Stimulated activated CD8-positive, alpha-beta memory T cell treated with anti-CD3 and anti-CD28 coated beads, Interleukin-12 subunit alpha, Interleukin-12 subunit beta, amount 100 ng/mL, for 24 hours (primary cell): Measurements from ENCODE around the gene MUC2.

ENCODE experiments used
- DNase-seq: peaks from one replicate; pipeline ENCODE4 v3.0.0-alpha.2; 2020; ENCODE audit errors: extremely low read depth

Gene MUC2

DNA sequence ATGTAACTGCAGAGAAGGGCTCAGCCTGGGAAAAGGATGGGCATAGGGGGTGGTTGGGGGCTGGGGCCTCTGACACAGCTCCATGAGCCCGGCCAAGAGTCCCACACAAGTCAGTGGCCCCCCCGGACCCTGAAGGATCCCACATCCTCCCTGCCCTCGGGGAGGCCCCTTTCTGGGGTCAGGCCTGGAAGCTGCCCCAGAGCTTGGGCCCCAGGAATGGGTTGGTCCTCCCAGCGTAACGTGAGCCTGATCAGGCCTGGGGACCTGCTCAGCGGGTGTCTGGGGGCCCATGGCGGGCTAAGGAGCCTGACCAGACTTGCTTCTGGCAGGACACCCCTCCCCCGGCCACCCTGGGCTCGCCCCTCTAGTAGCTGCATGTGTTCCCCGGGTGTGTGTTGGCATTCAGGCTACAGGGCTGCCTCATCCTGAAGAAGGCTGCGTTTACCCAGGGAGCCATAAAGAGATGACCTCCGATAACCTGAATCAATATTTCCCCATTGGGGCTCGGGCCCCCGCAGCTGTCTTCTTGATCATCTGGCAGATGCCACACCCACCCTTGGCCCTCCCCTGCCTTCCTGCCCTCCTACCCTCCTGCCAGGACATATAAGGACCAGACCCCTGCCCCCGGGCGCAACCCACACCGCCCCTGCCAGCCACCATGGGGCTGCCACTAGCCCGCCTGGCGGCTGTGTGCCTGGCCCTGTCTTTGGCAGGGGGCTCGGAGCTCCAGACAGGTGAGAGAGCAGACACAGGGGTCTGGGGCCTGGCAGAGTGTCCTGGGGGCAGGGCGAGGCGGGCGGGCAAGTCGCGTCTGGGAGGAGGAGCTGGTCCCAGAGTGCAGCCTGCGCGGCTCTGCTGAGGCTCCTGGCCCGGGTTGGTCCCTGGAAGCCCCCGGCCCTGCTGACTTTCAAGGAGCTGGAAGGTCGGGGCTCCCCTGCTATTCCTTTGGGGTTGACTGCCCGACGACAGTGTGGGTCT lies at the start of gene MUC2:
Gene MUC2 (plus strand): TSS at position 631 of the 978 bp plus-strand sequence.
- no peak for DNase-seq

DNA sequence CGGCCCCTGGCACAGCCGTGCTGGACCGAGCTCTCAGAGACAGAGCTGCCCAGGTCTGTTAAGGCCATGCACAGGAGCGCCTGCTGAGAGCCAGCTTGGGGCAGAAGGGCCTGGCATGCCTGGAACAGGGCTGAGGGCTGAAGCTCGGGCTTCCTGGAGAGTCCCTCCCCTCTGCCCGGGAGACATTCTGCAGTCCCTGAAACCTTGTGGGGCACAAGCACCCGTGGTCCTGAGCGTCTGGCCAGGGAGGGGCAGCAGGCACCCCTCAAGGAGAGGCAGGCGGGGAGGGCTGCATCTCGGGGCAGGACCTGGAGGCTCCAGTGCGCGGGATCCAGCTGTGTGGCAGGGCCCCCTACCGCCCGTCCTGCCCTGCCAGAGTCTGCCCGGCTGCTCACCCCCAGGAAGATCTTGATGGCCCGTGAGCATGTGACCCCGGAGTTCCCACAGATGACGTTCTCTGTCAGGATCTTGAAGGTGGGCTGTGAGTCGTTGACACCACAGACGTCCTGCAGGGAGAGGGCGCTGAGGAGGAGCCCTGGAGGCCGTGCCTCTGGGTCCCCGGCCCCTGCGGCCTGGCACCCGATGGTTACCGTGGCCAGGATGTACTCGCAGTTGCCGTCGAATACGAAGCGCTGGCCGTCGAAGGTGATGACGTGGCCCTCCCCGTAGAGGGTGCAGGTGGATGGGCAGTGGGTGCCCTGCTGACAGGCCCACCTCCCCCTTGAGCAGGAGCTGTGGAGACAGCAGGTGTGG lies 49.1 kb upstream of the MUC2 start:
- no peak for DNase-seq

DNA sequence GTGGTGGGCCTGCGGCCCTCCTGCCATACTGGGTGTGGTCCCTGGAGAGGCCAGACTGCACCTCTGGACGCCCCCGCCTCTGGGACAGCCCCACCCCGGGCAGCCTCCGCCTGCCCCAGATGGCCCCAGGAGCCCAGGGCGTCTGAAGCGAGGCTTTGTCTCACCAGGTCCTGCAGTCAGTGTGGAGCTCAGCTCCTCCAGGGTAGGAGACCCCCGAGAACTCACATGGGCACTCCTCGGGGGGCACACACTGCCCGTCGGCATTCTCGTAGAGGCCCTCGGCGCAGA lies 48.6 kb upstream of the MUC2 start:
- no peak for DNase-seq

DNA sequence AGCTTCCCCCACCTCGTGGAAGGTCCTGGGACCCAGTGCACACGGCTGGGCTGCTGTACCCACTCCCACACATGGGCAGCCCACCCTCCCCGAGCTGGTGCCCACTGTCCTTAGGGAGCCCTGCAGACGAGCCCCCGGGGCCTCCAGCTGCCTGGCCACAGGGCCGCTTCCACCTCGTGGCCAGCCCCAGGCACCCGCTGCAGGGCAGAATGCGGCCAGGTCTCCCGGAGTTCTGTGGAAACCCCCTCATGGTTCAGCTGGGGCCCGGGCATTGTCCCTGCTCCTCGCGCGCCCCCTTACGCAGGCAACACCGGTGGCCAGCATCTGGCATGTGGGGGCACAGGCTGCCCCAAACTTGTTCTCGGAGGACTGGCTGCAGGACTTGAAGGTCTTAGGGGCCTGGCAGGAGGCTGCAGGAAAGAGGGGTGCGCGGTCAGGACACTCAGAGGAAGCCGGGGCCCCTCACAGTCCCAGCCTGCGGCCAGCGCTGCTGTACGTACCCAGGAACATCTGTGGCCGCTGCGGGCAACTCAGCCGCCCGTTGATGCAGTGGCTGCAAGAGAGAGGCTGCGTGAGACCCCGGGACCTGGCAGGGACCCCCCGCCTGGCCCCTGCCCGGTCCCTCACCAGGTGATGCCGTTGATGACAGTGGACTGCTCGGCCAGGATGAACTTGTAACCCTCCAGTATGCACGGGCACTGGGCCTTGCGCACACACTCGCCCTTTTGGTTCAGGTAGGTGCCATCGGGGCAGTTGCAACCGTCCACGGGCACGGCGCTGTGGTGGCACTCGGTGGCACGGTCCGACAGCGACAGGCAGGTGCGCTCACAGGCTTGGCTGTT lies 47.8 kb upstream of the MUC2 start:
- no peak for DNase-seq

DNA sequence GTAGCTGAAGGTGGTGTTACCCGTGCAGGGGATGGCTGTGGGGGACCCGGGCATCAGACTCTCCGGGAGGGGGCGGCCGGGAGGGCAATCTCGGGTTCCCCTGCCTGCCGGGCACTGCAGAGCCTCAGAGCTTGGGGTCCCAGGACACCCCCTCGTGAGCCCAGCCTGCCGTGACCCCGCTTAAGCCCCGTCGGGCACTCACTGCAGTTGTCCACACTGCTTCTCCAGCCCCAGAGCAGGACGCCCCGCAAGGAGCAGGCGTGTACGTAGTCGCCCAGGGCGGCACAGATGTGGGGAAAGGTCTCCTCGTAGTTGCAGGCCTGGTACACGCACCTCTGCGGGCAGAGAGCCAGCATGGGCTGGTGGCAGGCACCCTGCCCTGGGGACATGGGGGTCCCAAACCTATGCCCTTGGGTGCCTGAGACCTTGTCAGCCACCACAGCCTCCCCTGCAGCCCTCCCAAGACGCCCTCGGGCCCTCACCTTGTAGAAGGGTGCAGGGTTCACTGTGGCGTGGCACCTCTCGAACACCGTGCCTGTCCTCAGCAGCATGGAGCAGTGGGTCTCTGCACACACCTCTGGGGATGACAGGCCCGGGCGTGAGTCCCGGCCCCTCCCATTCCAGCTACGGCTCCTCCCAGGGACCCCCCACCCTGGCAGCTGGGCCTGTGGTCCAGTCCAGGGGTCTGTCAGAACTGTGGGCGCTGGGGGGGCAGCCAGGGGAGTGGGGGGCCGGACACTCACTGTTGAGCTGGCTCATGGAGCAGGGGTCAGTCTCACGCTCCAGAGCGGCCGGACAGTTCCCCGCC lies 47.0 kb upstream of the MUC2 start:
- DNase-seq, result no peak

DNA sequence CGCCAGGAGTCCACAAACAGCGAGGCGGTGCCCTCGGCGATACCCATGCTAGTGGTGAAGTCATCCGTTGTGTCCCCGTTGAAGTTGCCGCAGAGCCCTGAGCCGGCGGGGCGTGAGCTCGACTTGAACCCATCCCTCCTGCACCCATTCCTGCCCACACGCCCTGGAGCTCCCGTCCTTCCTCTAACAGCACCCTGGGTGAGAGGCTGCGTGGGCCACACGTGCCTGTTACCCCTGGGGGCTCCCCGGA lies 46.5 kb upstream of the MUC2 start:
- no peak for DNase-seq

DNA sequence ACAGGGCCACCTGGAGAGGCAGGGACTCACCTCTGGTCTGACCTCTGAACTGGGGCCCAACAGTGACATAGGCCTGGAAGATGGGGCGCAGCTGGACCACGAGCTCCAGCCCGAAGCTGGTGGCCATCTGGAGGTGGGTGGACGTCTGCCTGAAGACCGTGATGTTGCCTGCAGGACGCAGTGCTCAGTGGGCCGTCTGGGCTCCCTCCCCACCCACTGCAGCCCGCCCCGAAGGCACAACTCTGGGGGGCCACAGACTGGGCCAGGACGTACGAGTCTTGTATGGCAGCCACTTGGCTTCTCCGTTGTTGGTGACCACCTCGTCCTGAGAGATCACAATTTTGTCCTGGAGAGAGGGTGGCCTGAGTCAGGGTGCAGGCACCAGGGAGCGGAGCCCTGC lies 46.1 kb upstream of the MUC2 start:
- no peak for DNase-seq

DNA sequence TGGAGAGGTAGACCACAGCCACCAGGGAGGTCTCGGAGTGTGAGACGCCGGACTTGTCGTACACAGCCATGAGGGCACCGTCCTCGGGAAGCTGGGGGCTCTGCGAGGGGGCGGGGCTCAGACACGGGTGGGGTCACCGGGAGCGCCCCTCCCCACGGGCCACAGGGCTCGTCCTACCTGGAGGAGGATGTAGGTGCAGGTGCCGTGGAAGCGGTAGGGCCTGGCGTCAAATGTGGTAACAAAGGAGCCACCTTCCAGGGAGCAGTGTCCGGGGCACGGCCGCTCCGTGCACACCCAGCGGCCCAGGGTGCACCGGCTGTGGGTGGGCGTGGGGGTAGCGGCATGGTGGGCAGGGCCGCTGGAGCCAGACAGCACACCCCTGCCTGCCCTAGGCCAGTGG lies 45.6 kb upstream of the MUC2 start:
- no peak for DNase-seq

DNA sequence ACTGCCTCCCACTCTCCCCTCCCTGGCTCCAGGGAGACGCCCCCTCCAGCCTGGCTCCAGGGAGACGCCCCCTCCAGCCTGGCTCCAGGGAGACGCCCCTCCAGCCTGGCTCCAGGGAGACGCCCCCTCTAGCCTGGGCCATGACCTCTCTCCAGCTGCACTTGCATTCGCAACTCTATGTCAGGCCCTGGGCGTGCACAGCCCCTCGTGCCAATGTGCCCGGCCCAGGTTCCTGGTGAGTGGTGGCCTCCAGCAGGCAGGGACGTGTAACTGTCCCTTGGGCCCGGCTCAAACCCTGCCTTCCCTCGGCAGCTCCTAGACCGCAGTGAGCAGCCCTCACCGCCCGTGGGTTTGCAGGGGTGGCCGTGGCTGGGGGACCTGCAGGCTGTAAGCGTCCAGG lies 45.0 kb upstream of the MUC2 start:
- no peak for DNase-seq

DNA sequence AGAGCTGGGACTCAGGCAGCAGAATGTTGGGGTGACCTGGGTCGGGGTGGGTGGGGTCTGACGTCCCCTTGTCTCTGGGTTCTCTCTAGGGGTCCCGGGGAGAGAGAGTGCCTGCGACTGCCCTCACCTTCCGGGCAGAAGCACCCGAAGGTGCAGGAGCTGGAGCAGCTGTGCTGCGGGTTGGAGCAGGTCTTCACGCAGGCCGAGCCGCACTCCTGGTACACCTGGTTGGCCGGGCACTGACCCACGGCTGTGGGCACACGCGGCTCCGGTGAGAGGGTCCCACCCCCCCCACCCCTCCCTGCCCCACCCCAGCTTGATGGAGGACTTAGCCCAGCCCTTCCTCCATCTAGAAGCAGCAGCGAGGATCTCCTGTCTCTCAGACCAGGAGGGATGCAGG lies 44.6 kb upstream of the MUC2 start:
- DNase-seq, result no peak

DNA sequence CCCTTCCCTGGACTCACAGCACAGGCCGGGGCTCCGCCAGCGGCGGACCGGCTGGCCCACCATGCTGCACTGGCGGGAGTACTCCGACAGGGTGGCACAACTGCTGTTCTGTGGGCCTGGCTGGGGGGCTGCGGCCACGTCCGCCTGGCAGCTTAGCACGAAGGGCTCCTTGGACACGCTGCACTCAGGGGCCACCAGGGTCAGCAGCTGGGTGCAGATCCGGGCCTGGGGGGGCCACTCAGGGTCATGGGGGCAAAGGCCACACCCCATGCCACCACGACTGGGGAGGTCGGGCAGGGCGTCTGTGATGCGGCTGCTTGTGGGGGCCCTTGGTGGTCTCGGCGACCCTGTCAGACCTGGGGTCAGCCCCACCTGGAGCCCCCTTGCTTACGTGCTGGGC lies 44.1 kb upstream of the MUC2 start:
- no peak for DNase-seq

DNA sequence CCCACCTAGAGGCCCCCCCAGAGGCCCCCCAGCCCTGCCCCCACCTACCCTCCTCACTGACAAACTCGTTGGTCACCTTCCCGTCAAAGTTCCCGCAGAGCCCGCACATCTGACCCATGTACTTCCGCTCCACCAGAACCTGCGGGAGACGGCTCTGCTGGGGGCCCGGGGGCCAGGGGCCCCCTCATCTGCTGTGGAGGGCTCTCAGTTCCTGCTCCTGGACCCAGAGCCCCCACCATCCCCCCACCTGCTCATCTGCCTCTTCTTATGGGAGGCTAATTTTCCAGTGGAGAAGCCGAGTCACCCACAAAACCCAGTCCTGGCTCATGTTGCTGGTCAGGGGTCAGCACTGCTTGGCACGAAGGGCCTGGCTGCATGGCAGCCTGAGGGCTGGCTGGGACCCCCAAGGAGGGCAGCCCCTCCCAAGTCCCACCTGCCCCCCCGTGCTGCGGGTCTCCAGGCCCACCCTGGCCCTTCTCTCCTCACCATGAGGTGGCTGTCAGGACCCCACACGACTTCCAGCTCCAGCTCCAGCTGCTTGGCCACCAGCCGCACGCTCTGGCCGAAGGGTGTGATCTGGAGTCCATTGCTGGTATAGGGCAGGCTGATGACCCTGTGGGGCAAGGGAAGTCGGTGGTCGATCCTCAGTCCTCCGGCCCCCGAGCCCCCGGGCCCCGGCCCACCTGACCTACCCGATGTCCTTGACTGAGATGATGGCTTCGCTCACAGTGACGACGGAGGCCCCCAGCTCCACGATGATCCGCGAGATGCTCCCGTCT lies 43.4 kb upstream of the MUC2 start:
- no peak for DNase-seq

DNA sequence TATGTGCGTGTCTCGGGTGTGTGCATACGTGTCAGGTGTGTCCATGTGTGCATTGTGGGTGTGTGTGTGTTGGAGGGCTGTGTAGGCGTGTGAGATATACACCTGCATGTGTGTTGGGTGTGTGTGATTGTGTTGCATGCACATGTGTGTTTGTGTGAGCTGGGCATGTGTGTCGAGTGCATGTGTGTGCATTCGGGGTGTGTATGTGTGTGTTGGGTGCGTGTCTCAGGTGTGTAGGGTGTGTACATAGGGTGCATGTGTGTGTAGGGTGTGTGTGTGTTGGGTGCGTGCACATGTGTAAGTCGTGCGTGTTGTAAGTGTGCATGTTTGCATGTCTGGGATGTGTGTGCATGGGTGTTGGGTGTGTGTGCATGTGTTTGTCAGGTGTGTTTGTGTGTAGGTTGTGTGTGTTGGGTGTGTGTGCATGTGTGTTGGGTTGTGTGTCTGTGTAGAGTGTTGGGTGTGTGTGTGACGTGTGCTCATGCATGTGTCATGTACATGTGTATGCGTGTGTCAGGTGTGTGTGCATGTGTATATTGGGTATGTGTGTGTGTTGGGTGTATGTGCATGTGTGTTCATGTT lies 42.3 kb upstream of the MUC2 start:
- DNase-seq, result no peak

DNA sequence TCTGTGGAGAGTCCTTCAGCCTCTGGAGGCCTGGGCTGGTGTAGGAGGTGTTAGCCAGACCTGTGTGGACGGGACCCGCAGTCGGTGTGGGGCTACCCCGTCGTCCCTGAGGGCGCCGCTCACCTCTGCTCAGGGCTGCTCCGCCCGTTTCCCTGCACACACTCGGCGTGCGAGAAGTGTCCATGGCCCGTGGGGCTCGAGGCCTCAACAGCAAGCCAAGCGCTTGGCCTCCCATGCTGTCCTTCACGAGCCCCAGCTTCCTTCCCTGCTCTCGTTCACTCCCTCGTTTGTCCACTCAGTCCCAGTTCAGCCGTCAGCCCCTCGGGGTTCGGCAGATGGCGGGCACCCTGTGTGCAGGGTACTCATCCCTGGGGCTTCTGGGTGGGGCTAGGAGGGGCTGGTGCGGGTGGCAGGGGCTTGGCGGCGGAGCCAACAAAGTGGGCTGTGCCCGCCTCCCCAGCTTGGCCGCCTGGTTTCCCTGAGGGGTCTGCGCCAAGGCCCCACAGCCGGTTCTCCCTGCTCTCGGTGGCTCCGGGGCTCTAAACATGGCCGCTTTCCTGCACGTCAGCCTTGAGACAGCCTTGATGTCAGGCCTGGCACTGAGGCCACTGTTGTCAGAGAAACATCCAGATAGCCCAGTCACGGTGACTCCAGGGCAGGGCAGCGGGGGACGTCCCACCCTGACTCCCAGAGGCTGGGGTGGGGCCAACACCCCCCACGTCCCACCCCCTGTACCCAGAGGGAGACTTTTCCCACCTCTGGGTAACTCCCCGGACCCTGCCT lies 41.5 kb upstream of the MUC2 start:
- no peak for DNase-seq

DNA sequence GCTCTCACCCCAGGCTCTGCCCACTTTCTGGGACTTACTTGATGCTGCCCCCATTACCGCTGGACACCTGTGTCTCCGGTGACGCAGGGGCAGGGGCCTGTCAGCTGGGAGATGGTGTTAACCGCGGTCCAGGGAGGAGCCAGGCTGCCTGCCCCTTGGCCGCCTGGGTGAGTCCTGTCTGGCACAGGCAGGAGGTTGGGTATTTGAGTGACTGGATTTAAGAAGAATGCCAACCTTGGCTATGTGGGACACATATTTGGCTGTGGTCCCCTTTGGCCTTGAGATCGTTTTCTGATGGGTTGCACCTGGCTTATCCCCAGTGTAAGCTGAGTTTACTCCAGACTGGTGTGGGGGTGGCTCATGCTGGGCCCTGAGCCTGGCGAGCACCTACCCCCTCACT lies 40.7 kb upstream of the MUC2 start:
- DNase-seq, result no peak

DNA sequence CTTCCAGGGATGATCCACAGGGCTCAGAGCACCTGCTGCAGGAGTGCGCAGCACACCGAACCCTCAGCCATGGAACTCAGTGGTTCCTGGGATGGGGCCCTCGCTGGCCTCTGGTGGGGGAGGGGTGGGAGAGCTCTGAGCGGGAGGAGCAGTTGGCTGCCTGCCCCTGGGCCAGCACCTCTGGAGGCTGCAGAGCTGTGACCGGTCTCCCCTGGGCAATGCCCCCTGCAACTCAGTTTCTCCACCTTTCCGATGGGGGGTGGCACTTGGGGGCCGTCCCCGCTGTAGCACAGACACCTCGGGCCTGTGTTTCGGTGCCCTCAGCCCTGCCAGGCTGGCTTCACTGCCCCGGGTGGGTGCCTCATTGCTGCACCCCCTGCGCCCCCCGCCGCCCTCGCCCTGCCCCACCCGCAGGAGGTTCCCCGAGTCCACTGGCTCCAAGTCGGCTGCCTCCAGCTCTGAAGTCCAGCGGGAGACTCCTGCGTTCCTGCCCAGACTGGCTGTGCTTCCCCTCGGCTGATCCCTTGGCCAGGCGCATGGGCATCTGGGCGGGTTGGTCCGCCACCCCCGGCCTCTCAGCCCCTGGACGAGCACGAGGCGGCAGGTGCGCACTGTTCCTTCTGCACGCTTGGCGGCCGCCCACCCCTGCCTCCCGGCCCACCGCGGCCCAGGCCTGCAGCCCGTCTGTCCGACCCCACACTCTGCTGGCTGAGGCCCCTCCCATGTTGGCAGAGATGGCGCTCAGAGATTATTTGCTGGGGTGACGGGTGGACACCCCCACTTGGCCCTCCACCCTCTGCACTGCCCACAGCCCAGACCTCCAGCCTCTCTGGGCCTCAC lies 40.0 kb upstream of the MUC2 start:
- no peak for DNase-seq

DNA sequence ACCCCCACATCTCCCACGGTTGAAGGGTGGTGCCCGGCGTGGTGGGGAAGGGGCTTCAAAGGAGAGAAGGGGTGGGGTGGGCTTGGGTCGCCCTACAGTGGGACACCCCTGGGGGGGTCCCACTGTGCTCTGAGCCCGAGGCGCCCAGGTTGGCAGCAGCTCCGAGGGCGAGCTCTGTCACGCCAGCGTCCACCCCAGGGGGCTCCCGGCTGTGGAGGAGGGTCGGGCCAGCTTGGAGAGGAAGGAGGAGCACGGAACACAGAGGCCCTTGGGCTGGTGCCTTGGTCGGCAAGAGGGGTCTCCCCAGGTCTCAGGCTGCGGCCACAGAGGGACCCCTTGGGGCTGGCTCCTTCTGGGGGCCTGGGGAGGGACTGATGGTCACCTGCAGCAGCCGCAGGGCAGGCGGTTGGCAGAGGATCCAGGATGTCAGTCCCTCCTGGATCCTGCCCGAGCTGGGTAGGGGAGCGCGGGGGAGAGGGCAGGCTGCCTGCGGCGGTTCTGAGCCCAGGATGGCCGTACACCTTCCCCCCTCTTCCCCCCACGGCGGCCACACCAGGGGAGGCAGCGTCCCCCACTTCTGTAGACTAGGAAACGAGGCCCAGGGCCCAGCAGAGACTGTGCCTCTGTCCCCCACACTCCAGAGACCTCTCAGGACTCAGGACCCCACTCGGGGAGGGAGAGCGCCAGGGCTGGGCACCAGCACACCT lies 38.9 kb upstream of the MUC2 start:
- DNase-seq, result no peak

DNA sequence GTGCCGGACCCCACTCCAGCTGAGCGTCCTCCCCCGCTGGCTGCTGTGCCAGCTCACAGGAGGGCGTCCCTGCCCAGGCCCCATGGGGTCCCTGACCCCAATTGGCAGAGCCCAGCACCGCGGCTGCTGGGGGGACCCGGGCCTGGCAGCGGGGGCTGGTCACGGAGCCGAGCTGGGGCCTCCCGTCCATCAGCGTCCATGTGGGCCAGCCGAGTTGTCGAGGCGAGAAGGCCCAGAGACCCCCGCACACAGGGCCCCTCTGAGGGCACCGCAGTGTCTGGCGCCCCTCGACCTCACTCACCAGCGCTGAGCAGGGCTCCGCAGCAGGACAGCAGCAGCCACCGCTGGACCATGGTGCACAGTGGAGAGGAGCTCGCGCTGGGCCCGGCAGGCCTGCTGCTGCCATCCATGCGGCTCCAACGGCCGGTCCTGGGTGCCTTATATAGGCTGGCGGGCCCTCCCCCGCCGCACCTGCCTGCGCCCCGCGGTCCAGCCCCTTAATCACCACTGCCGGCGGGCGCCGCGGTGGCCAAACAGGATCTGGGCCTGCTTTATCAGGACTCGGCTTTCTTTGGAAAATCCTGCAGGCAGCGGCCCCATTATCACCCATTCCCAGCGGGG lies 38.3 kb upstream of the MUC2 start, which contains the start of gene MUC6:
Gene MUC6 (minus strand): TSS at position 416 of the 621 bp plus-strand sequence. CDS start 63 bp downstream, at position 353.
- no peak for DNase-seq
